ENCODE results near the gene FBXL15.

FBXL15 gene

DNA sequence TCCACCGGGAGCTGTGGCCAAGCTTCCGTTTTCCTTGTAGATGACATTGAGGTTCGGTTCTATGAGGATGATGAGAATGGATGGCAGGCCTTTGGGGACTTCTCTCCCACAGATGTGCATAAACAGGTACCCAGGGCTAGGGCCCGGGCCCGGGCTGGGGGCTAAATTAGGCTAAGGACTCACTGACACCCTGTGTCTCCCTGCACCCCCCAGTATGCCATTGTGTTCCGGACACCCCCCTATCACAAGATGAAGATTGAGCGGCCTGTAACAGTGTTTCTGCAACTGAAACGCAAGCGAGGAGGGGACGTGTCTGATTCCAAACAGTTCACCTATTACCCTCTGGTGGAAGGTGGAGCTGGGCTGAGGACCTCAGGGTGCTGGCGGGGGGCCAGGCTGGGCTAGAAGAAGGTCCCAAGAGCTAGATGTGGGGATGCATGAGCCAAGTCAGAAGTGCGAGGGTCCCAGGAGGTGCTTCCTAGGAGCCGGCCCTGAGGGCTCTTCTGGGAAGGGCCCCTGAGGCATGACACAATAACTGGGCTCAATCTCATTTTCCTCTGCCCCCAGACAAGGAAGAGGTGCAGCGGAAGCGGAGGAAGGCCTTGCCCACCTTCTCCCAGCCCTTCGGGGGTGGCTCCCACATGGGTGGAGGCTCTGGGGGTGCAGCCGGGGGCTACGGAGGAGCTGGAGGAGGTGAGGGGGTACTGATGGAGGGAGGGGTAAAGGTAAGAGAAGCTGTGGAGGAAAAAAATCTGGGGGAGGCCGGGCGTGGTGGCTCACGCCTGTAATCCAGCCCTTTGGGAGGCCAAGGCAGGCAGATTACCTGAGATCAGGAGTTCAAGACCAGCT is 22.2 kb upstream of the FBXL15 start:
- TF ChIP-seq, protein P1, sequence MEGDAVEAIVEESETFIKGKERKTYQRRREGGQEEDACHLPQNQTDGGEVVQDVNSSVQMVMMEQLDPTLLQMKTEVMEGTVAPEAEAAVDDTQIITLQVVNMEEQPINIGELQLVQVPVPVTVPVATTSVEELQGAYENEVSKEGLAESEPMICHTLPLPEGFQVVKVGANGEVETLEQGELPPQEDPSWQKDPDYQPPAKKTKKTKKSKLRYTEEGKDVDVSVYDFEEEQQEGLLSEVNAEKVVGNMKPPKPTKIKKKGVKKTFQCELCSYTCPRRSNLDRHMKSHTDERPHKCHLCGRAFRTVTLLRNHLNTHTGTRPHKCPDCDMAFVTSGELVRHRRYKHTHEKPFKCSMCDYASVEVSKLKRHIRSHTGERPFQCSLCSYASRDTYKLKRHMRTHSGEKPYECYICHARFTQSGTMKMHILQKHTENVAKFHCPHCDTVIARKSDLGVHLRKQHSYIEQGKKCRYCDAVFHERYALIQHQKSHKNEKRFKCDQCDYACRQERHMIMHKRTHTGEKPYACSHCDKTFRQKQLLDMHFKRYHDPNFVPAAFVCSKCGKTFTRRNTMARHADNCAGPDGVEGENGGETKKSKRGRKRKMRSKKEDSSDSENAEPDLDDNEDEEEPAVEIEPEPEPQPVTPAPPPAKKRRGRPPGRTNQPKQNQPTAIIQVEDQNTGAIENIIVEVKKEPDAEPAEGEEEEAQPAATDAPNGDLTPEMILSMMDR (IDR thresholded peaks at IDR 0.05), result no peak
- peak overlapping the region; percentile 93 for H3K27ac ChIP-seq
- no peaks in the 10 kb centered on the region for H3K27me3 ChIP-seq
- peaks cover 70% of the 10 kb centered on the region for H3K36me3 ChIP-seq
- H3K9me3 ChIP-seq, result no peaks in the 10 kb centered on the region
- peaks cover 37% of the 10 kb centered on the region in 2 experiments for H3K4me1 ChIP-seq (ENCODE audit: control insufficient read depth in 1 of 2, insufficient read depth in 1 of 2, low read depth in 1 of 2, low read length in 1 of 2)
- H3K4me3 ChIP-seq (ENCODE audit: low read depth in 1 of 2, low read length in 1 of 2), result peak overlapping the region; percentile 62 to 80

- H3K27me3 ChIP-seq, result no peaks in the 10 kb centered on the region
- H3K36me3 ChIP-seq, result peaks cover 73% of the 10 kb centered on the region
- H3K4me3 ChIP-seq (ENCODE audit: low read depth in 1 of 2, low read length in 1 of 2), result peak overlapping the region; percentile 62 to 80
- H3K9me3 ChIP-seq, result no peaks in the 10 kb centered on the region
- peaks cover 32 to 33% of the 10 kb centered on the region in 2 experiments for H3K4me1 ChIP-seq (ENCODE audit: control insufficient read depth in 1 of 2, insufficient read depth in 1 of 2, low read depth in 1 of 2, low read length in 1 of 2)
- peak overlapping the region; percentile 93 for H3K27ac ChIP-seq
- TF ChIP-seq, protein P1 (IDR thresholded peaks at IDR 0.05), result peak; percentile 95
Measured at GRCh38 chr10:102399217-102400021, 21.2 kb upstream of the FBXL15 start.

DNA sequence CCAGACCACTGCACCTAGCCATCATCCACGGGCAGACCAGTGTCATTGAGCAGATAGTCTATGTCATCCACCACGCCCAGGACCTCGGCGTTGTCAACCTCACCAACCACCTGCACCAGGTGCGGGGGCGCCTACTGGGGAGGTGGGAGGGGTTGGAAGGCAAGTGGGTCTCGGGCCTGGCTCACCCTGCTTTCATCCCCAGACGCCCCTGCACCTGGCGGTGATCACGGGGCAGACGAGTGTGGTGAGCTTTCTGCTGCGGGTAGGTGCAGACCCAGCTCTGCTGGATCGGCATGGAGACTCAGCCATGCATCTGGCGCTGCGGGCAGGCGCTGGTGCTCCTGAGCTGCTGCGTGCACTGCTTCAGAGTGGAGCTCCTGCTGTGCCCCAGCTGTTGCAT is 20.6 kb upstream of the FBXL15 start:
- peak overlapping the region; percentile 93 for H3K27ac ChIP-seq
- peaks cover 30 to 32% of the 10 kb centered on the region in 2 experiments for H3K4me1 ChIP-seq (ENCODE audit: control insufficient read depth in 1 of 2, insufficient read depth in 1 of 2, low read depth in 1 of 2, low read length in 1 of 2)
- H3K27me3 ChIP-seq, result peaks cover under 1% of the 10 kb centered on the region
- no peaks in the 10 kb centered on the region for H3K9me3 ChIP-seq
- TF ChIP-seq, protein P1 (IDR thresholded peaks at IDR 0.05), result no peak
- no peak overlapping the region for H3K4me3 ChIP-seq (ENCODE audit: low read depth in 1 of 2, low read length in 1 of 2)
- peaks cover 73% of the 10 kb centered on the region for H3K36me3 ChIP-seq

GRCh38 chr10:102400598-102401341 is 19.9 kb upstream of the FBXL15 start:
- Histone ChIP-seq H3K4me1 (ENCODE audit: control insufficient read depth in 1 of 2, insufficient read depth in 1 of 2, low read depth in 1 of 2, low read length in 1 of 2) (peaks cover 30 to 32% of the 10 kb centered on the region in 2 experiments), H3K9me3 (no peaks in the 10 kb centered on the region), H3K27ac (no peak overlapping the region), H3K36me3 (peaks cover 73% of the 10 kb centered on the region), H3K27me3 (peaks cover 8% of the 10 kb centered on the region), H3K4me3 (ENCODE audit: low read depth in 1 of 2, low read length in 1 of 2) (no peak overlapping the region)
- TF ChIP-seq, protein P1 (IDR thresholded peaks at IDR 0.05), result no peak

GRCh38 chr10:102401342-102401654 is 19.3 kb upstream of the FBXL15 start:
- TF ChIP-seq, protein P1 (IDR thresholded peaks at IDR 0.05), result no peak
- Histone ChIP-seq H3K27me3 (peaks cover 13% of the 10 kb centered on the region), H3K36me3 (peaks cover 71% of the 10 kb centered on the region), H3K4me1 (ENCODE audit: control insufficient read depth in 1 of 2, insufficient read depth in 1 of 2, low read depth in 1 of 2, low read length in 1 of 2) (peaks cover 26 to 27% of the 10 kb centered on the region in 2 experiments), H3K9me3 (no peaks in the 10 kb centered on the region), H3K27ac (no peak overlapping the region), H3K4me3 (ENCODE audit: low read depth in 1 of 2, low read length in 1 of 2) (no peak overlapping the region)
